Measurements from ENCODE around the gene DNAJB11.
"Not testable (repeated sequence)": the region's sequence is repeated elsewhere in the genome, so short reads cannot be mapped to it uniquely, and the experiment has no call there.

DNAJB11 gene

DNA sequence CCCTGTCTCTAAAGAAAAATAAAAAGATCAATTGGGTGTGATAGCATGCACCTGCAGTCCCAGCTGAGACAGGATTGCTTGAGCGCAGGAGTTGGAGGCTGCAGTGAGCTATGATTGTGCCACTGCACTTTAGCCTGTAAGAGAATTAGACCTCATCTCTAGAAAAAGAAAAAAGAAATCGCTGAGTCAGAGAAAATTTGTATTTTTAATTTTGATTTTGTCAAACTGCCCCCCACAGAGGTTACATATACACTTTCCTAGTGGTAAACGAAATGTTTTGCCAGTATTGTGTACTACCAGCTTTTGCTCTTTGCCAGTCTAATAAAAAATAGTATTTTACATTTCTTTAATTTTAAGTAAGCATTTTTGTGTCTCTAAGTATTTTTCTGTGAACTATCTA lies 21.0 kb upstream of the DNAJB11 start:
- no peak for DNase-seq (ENCODE audit: extremely low spot score, insufficient read length, low read depth)
- no peak for FAIRE-seq

DNA sequence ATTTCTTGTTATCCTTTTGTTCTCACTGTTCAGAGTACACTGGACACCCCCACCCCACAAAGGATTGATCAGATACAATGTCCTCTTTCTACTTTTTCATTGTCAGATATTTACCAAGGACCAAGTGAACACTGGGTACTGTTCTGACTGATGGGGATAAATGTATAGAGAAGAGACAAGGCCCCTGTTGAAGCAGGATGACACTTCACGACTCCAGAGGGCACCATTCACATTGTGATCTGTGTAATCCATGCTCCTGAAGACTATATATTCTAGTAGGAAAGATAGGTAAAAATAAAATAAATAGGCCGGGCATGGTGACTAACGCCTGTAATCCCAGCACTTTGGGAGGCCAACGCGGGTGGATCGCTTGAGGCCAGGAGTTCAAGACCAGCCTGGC lies 19.1 kb upstream of the DNAJB11 start:
- DNase-seq (ENCODE audit: extremely low spot score, insufficient read length, low read depth) (no peak), FAIRE-seq (no peak)

DNA sequence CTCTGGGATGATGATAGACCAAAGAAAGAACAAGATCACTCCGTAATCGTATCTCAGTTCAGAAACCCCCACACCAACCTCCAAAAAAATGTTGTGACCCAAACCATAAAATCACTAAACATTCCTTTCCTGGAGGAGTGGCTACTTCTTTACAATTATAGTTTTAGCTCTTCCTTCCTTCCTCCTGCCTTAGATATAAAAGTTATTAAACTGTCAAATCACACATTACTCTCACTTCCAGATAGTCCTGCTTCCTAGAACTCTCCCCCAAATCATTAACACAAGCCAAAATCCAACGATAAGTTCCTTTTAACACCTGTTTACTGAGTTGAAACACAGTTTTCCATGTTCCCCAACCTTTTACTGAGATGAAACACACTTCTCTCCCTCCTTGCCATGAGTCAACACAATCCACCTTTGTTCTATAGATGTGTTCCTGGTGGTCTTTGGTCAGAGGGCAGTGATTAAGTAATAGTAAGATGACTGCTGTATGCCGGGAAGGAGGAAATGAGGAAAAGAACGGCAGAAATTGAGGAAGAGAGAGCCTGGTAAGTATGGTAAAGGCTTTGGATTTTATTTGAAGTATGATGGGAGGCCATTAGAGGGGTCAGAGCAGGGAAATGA lies 18.0 kb upstream of the DNAJB11 start:
- DNase-seq (ENCODE audit: extremely low spot score, insufficient read length, low read depth) (no peak), FAIRE-seq (no peak)

DNA sequence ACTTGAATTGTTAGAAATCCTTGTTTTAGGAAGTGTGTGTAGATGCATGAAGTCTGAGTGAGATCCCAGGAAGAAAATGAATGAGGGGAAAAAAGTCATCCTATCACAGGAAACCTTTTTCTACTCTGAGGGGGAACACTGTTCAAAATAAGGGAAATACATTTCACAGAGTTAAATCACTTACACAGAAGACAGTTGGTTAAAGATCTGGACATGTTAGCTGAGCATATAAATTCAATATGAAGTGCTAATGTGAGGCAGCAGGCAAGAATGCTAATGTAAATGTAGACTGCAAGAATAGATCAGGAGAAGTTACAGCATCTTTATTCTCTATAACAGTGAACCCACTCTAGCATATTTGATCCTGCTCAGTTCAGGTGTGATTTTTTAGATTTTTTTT lies 5.9 kb upstream of the DNAJB11 start:
- FAIRE-seq, result no peak

DNA sequence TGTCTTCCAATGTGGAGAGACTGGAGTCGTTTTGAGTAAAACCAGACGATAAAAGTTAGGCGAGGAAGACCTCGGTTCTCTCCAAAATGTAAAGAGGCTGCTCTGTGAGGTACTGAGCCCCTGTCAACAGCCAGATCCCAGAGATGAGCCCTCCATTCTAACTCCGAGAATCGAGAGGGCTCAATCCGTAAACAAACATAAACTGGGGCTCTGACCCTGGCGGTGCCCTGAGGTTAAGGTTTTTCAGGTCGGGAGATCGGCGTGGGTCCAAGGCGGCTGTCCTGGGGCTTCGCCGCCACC lies 3.8 kb upstream of the DNAJB11 start:
- FAIRE-seq, result no peak
- DNase-seq (ENCODE audit: extremely low spot score, insufficient read length, low read depth), result no peak

More for the DNA sequence above, 5.9 kb upstream of the DNAJB11 start:
- DNase-seq (ENCODE audit: extremely low spot score, insufficient read length, low read depth), result no peak

DNA sequence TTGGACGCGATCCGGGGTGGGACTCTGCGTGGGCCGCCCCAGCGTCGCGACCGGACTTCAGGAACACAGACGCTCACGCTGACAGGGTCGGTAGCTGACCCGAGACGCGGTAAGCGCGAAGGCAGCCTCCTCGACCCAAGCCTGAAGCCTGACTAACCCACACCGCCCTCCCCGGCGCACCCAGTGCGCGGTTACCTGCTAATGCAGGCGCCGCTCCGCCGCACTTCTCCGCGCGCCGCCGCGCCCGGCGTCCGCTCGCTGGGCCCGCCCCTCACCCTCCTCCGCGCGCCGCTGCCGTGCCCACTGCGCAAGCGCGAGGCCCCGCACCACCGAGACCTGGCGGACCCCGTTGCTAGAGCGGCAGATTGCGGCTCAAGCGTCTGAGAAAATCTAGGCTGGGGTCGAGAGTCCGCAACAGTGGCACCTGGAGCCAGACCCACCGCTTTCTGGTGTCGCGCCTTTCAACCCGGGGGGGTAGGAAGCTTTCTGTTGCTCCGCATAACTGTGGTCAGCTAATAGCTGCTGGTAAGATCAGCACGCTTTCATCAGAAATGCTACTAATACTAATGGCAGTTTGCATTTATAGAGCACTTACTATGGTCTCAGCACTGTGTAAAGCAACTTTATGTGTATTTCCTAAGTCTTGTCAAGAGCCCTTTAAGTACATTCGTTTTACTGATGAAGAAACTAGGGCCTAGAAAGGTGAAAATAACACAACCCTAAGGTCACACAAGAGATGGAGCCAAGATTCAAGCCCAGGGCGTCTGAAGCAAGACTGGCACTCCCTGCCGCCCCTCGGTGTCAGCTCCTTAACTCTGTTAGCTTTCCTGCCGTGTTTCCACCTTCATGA lies 3.2 kb upstream of the DNAJB11 start, which contains the start of gene TBCCD1:
TBCCD1 (minus strand) TSS at position 268 of the 850 bp plus-strand sequence. CDS start 3,010 bp downstream, outside the sequence.
- DNase-seq (ENCODE audit: extremely low spot score, insufficient read length, low read depth) (peak; percentile 78), FAIRE-seq (peak; percentile 92)

DNA sequence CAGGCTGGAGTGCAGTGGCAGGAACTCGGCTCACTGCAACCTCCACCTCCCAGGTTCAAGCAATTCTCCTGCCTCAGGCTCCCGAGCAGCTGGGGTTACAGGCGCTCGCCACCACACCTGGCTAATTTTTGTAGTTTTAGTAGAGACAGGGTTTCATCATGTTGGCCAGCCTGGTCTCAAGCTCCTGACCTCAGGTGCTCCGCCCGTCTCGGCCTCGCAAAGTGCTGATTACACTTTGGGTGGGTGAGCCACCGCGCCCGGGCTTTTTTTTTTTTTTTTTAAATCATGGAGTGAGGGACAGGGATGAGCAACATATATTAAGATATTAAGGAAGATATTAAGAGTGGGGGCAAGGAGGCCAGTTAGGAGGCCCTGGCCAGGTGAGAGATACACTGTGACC lies 1.2 kb upstream of the DNAJB11 start:
- DNase-seq (ENCODE audit: extremely low spot score, insufficient read length, low read depth); FAIRE-seq: not testable (repeated sequence)

DNA sequence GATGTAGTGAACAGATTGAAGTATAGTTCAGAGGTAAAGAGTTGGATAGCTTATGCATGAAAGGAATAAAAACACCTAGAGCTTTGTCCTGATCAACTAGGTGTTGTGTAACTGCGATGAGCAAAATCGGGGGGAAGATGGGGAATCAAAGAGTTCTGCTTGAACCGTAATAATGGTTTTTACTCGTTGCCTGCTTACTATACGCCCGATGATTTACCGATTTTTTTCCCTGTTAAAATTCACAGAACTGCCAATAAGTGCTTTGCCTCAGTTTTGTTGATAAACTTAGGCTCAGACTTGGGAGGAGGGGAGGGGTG lies 783 bp upstream of the DNAJB11 start:
- no peak for FAIRE-seq
- no peak for DNase-seq (ENCODE audit: extremely low spot score, insufficient read length, low read depth)

DNA sequence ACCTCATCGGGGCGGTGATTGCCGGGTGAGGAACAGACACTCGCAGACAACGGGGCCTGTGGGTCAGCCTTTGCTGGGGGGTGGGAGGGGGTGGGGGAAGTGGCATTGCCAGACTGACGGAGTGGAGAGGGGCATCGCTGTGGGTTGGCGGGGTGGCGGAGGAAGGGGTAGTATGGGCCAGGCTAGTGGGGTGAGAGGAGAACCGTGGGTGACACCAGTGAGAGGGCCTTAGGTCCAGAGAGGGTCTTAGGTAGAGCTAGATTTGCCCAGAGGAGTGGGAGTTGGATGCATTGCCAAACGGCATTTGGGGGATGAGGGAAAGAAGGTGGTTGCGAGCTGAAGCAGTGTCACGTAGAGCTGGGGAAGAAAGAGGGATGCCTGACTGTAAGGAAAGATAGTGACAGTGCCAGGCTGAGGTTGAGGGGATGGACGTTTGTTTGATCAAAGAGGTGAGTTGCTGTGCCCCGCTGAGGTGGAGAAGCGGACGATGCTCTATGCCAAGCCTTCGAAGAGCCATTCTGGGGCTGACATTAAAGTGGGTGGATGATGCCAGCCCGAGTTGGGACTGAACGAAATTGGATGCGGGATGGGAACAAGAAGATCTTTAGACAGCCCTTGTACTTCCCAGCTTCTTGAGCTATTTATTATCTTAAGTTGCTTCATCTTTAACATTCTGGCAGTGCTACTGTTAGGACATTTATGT lies 572 bp downstream of the DNAJB11 start:
- DNase-seq (ENCODE audit: extremely low spot score, insufficient read length, low read depth) (peak; percentile 12), FAIRE-seq (no peak)

DNA sequence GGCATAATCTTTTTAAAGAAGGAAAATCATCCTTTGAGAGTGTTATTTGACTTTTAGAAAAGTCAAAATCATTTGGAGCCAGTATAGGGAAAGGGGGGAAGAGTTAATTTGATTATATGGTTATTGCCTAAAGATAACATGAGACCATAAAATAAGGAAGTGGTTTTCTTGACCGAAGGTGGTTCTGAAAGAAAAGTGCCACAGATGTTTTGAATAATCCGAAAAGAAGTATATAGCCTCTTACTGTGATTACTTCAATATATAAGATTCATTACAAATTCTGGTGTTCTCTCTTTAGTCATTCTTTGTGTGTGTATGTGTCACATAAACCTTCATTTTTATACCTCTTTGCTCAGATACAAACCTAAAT lies 1.1 kb downstream of the DNAJB11 start:
- no peak for FAIRE-seq

DNA sequence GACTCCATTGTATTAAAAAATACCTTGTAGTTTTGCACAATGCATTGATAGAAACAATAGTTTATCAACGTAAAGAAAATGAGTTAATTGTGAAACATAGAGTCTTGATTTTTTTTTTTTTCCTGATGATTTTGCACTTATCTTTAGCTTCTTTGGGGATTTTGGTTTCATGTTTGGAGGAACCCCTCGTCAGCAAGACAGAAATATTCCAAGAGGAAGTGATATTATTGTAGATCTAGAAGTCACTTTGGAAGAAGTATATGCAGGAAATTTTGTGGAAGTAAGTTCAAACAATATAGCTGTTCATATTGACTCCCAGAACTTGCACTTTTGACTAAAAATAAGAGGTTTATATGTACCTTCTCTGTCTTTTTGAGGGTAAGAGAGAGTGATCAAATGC lies 7.0 kb downstream of the DNAJB11 start:
- DNase-seq (ENCODE audit: extremely low spot score, insufficient read length, low read depth) (no peak), FAIRE-seq (no peak)

More for the DNA sequence above, 1.1 kb downstream of the DNAJB11 start:
- no peak for DNase-seq (ENCODE audit: extremely low spot score, insufficient read length, low read depth)

DNA sequence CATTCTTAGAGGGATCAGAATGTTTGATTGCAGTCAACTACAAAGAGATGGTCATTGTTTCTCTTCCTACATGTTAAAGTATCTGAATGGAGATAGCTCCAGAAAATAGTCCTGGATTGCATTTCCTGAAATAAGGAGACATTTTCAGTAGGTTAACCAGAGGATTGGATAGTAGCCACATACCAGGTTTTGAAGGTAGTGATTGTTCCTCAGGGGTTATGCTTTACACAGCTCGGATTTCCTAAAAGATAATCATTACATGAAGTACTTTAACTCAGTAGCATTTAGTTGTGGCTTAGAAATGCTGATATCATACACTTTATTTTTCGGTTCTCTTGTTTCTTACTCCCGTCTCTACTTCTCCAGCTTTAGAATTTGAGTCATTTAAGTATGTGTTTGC lies 10.3 kb downstream of the DNAJB11 start:
- no peak for FAIRE-seq
- DNase-seq (ENCODE audit: extremely low spot score, insufficient read length, low read depth), result no peak

DNA sequence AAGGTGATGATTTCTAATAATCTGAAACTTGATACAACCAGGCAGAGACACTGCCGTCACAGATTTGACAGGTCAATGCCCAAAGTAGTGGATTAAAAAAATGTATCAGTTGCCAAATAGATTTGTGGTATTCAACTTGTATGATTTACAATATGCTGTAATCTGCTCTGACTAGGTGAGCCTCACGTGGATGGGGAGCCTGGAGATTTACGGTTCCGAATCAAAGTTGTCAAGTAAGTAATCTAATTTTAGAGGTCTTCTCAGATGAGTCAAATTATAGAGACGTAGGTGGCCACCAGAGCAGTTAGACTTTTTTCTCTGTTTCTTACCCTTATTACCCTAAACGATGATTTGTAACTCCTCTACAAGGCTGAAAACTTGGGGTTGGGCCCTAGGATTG lies 12.0 kb downstream of the DNAJB11 start:
- FAIRE-seq (no peak), DNase-seq (ENCODE audit: extremely low spot score, insufficient read length, low read depth) (no peak)

DNA sequence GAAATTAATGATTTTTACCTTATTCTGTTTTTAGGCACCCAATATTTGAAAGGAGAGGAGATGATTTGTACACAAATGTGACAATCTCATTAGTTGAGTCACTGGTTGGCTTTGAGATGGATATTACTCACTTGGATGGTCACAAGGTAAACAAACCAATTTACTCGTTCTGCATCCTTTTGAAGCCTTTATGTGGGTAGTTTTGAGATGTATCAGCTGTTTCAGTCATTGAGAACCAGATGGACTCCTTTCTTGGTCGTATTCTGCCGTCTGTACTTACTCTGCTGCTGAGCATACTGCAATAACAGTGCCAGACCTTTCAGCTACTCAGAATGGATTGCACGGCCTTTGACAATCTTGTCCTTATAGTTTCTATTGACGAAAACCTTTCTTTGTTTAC lies 13.3 kb downstream of the DNAJB11 start:
- FAIRE-seq (no peak), DNase-seq (ENCODE audit: extremely low spot score, insufficient read length, low read depth) (no peak)

DNA sequence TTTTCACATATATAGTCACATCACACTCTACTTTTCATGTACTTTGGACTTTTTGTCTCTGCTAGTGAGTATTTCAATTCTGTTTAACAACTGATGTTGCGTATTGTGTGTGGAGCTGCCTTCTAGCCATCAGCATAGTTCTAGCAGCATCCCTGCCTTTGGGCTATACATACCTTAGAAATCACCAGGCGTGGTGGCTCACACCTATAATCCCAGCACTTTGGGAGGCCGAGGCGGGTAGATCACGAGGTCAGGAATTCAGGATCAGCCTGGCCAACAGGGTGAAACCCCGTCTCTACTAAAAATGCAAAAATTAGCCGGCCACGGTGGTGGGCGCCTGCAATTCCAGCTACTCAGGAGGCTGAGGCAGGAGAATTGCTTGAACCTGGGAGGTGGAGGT lies 15.7 kb downstream of the DNAJB11 start:
- not testable (repeated sequence) for FAIRE-seq; DNase-seq (ENCODE audit: extremely low spot score, insufficient read length, low read depth)

DNA sequence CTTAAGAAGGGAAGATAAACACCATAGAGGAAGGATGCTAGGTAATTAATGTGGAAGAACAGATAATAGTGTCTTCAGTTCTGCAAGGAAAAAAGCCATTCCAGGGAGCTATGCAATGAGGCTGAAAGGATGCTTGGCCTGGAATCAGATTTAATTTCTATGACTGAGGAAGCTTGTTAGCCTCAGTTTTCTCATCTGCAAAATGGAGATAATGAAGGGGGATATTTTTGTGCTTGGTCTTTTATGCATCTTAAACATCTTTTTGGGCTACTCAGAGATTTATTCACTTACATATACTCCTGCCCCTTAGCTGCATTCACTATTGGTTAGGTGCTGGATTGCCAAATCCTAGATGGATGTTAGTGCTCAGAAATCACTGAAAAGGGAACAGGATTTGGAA lies 16.7 kb downstream of the DNAJB11 start:
- FAIRE-seq, result no peak
- no peak for DNase-seq (ENCODE audit: extremely low spot score, insufficient read length, low read depth)

DNA sequence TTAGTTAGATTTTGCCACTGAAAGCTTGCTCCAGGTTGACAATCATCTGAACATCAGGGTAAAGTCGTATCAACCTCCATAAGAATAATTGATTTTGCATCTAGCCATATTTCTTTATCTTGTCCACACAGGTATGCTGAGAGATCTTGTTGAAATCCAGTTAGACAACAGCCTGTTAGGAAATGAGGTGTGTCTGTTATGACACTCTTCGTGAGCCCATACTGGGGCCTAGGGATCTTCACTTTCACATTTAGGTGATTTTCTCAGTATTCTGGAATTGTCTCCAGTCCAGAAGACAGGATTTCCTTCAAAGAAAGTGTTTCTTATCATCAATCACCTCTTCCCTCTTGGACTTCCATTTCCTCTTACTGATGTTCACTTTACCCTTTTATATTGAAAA lies 18.1 kb downstream of the DNAJB11 start:
- FAIRE-seq, result no peak

DNA sequence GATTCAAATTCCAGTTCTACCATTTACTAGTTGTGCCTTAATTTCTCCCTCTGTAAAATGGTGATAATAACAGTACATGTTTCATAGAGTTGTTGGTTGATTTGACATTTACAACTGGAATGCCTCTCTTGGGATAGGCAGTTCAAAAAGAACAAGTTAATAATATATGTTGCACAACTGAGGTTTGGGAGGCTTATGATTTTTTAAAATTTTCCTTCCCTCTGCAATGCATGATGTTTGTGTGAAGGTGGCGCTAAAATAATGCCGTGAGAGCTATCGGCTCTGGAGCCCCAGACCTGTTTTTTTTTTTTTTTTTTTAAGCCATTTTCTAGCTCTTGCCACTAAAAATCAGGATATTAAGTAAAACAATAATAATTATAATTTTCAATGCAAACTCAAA lies 18.6 kb downstream of the DNAJB11 start:
- FAIRE-seq (no peak), DNase-seq (ENCODE audit: extremely low spot score, insufficient read length, low read depth) (no peak)

More for the DNA sequence above, 18.1 kb downstream of the DNAJB11 start:
- DNase-seq (ENCODE audit: extremely low spot score, insufficient read length, low read depth), result no peak

DNA sequence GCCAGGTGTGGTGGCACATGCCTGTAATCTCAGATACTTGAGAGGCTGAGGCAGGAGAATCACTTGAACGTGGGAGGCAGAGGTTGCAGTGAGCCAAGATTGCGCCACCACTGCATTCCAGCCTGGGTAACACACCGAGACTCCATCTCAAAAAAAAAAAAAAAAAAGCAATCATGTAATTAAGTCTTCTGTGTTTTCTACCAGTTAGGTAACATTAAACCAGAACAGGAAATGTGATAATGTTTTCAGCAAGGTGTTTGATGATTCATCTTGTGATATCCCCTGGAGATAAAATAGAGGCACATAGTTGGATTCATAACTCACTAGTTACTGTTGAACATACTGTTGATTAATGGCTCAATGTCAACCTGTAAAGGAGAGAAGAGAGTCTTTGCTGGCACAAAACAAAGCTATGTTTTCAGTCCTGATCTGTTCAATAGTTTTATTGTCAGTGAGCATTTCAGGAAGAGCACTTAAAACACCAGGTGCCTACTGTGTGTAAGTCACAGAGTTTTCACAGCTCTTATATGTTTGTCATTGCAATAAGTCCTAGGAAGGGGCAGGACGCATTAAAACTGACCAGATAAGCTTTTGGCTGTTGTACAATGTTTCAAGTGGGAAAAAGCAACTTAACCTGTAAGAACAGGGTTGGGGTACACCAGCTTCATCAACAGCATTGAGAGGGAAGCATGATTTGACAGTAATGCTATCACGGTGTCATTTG lies 19.5 kb downstream of the DNAJB11 start:
- FAIRE-seq (no peak), DNase-seq (ENCODE audit: extremely low spot score, insufficient read length, low read depth) (no peak)

DNA sequence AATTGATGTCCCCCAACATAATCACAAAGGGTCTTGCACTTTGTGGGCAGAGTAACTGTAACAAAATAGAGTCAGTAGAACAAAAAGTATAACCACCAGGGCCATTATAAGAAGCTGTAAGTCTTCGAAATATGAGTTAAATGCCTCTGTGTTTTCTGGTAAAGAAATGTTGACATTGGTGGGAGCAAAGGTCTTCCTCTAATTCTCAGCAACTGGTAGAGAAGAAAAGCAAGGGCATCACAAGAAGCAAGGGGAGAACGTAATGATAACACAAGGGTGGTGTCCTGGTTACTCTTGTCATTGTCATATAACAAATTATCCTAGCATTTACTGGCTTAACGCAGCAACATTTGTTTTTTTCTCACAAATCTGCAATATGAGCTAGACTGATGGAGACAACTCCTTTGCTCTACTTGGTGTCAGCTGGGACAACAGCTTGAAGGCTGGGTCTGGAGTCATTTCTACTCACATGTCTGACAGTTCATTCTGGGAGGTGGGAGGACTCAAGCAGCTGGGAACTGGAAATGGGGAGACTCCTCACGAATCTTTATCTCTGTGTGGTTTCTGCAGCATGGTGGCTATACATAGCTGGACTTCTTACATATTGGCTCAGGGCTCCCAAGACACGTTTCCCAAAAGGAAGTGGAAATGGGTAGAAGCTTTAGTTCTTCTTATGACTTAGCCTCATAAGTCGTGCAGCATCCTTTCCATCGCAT lies 20.2 kb downstream of the DNAJB11 start:
- FAIRE-seq, result no peak

More for the DNA sequence above, 20.2 kb downstream of the DNAJB11 start:
- no peak for DNase-seq (ENCODE audit: extremely low spot score, insufficient read length, low read depth)
